Right forelimb (tissue), 1 donor: ENCODE measurements around the gene CASP8AP2.
"Not testable (repeated sequence)": the region's sequence is repeated elsewhere in the genome, so short reads cannot be mapped to it uniquely, and the experiment has no call there.

Source experiments
- DNase-seq: peaks from one replicate; pipeline ENCODE4 v3.0.0-alpha.2; 2018

Gene CASP8AP2

GRCh38 chr6:89829472-89830169 is at the start of gene CASP8AP2:
CASP8AP2 (plus strand) TSS chr6:89829880.
- DNase-seq, result peak; percentile 94

GRCh38 chr6:89781070-89782034 is 48.3 kb upstream of the CASP8AP2 start:
- DNase-seq, result no peak

GRCh38 chr6:89782222-89782621 is 47.5 kb upstream of the CASP8AP2 start:
- no peak for DNase-seq

- DNase-seq, result not testable (repeated sequence)
These were observed 46.4 kb upstream of the CASP8AP2 start for GRCh38 chr6:89783293-89783692.

GRCh38 chr6:89784838-89785237 is 44.8 kb upstream of the CASP8AP2 start:
- DNase-seq, result no peak

GRCh38 chr6:89786970-89787369 is 42.7 kb upstream of the CASP8AP2 start:
- DNase-seq, result no peak

- no peak for DNase-seq
These were observed 41.9 kb upstream of the CASP8AP2 start for GRCh38 chr6:89787660-89788328.

GRCh38 chr6:89789980-89790379 is 39.7 kb upstream of the CASP8AP2 start:
- DNase-seq, result no peak

GRCh38 chr6:89790403-89790802 is 39.3 kb upstream of the CASP8AP2 start:
- DNase-seq, result no peak

GRCh38 chr6:89792881-89793280 is 36.8 kb upstream of the CASP8AP2 start:
- DNase-seq, result no peak

GRCh38 chr6:89793586-89793985 is 36.1 kb upstream of the CASP8AP2 start:
- DNase-seq, result no peak

- DNase-seq, result no peak
These were observed 35.4 kb upstream of the CASP8AP2 start for GRCh38 chr6:89794324-89794723.

- no peak for DNase-seq
These were observed 32.4 kb upstream of the CASP8AP2 start for GRCh38 chr6:89797317-89797716.

GRCh38 chr6:89799096-89799495 is 30.6 kb upstream of the CASP8AP2 start:
- DNase-seq, result no peak

GRCh38 chr6:89799756-89800155 is 29.9 kb upstream of the CASP8AP2 start:
- DNase-seq, result no peak

GRCh38 chr6:89803271-89803670 is 26.4 kb upstream of the CASP8AP2 start:
- no peak for DNase-seq

- DNase-seq, result no peak
These were observed 23.8 kb upstream of the CASP8AP2 start for GRCh38 chr6:89805814-89806371.

GRCh38 chr6:89807581-89807980 is 22.1 kb upstream of the CASP8AP2 start:
- no peak for DNase-seq

- DNase-seq, result not testable (repeated sequence)
These were observed 16.3 kb upstream of the CASP8AP2 start for GRCh38 chr6:89813422-89813821.

- no peak for DNase-seq
These were observed 12.2 kb upstream of the CASP8AP2 start for GRCh38 chr6:89817481-89817880.

GRCh38 chr6:89818977-89819335 is 10.7 kb upstream of the CASP8AP2 start:
- peak; percentile 49 for DNase-seq

GRCh38 chr6:89819336-89820130 is 10.1 kb upstream of the CASP8AP2 start, which contains the start of gene MDN1:
MDN1 (minus strand) TSS chr6:89819794; CDS start chr6:89819607, 187 bp downstream.
- peak; percentile 92 for DNase-seq
